NCI-H510A (cell line): ENCODE data around the gene CAMK2A.

Experiments
- DNase-seq: peaks from one replicate; lab custom pipeline; 2025; lab: John Stamatoyannopoulos, UW

CAMK2A gene

GRCh38 chr5:150316320-150316719 lies 26.7 kb upstream of the CAMK2A start:
- no peak for DNase-seq

- no peak for DNase-seq
Observed at GRCh38 chr5:150315245-150315644, 25.7 kb upstream of the CAMK2A start.

GRCh38 chr5:150313921-150314716 lies 24.5 kb upstream of the CAMK2A start:
- DNase-seq: no peak

GRCh38 chr5:150313501-150313900 lies 23.9 kb upstream of the CAMK2A start:
- no peak for DNase-seq

- no peak for DNase-seq
Observed at GRCh38 chr5:150312518-150312917, 22.9 kb upstream of the CAMK2A start.

GRCh38 chr5:150311015-150311692 lies 21.6 kb upstream of the CAMK2A start:
- no peak for DNase-seq

DNA sequence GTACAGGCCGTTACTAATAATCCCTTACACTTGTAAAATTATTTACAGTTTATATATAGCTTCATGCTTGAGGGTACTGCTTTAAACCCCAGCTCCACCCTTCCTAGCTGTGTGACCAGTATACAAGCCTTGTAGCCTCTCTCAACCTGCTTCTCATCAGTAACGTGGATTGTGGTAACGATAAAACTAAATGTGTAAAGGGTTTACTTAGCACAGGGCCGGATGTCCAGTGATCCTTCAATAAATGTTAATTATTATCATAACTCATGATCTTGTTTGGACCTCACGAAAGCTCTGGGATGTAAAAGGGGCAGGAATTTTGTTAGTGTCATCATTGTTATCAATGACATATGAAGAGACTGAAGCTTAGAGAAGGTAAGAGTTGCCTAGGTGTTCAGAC lies 20.7 kb upstream of the CAMK2A start:
- DNase-seq: no peak

- DNase-seq: no peak
Observed at GRCh38 chr5:150309886-150310239, 20.3 kb upstream of the CAMK2A start.

DNA sequence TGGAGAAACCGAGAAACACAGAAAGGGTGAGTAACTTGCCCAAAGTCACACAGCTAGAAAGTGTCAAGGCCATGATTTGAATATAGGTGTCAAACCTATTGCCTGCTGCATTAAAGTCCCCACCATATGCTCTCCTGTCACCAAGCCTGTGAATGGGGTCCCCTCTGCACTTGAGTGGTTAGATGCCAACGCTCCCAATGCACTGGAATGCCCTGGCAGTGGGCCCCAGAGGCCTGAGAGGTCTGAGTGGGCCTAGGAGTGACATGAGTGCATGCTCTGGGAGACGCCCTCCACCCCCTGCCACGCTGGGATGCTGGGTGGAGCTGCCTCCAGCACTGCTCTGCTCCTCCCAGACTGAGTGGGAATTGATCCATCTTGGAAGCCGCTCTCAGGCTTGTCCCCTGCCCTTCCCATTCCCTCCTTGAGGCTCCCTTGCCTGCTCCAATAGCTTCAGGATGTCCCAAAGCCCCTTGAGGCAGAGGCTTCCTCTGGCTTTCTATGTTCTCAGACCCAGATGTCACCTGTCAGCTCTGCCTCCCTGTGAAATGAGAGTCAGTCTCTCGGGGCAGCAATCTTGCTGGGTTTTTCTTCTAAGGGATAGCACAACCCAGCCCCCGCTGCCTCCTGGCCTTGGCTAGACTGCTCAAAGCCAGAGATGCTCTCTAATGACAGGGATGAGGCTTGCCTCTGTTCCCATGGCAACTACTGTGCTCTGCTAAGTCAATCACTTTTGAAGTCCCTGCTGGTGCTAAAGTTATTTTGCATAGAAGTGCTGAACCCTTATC lies 19.7 kb upstream of the CAMK2A start:
- no peak for DNase-seq

DNA sequence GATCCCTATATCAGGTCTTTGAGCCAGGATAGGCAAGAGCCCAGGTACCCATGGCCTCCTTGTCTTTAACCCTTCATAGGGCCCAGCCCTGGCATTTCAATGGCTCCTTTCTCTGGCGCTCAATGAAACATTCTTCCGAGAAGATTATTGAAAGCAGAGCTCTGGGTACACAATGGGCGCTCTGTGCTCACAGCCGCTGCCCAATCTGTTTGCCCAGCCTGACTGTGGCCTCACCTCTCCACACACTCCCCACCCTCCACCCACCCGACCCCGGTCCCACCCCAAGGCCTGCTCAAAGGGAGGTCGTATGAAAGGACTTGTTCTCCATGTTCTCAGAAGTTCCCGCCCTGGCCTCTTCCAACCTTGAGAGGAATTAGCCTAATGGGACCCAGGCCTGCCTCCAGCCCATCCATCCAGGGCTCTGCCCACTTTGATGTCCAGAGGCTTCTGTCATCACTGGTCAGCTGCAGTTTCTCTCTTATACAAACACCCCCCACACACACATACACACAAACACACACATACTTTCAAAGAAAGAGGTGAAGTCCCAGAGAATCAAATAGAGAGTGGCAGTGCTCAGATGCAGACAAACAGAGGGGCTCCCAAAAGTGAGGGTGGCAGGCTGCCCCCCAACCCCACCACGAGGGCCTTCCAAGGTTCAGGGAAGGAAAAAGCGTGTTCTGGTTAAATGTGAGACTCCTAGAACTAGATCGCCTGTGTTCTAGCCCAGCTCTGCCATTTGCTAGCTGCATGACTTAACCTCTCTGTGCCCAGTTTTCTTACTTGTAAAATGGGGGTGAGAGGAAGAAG lies 18.2 kb upstream of the CAMK2A start:
- no peak for DNase-seq

GRCh38 chr5:150306775-150307174 lies 17.2 kb upstream of the CAMK2A start:
- DNase-seq: no peak

DNA sequence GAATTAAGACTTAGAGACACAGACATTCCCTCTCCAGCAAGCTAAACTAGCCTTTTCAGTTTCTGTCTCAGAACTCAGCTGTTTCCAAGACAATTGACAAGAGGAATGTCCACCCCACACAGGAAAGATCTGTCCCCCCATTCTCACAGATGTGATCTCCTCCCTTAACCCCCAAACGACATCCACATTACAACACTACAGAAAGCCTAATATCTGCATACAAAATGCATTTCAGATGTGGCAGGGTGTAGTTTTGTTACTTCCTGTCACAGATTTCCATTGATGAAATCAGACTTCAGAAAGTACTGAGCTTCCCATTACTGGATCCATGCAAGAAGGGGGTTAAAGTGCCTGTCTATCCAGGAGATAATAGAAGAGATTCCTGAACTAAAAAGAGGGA lies 16.0 kb upstream of the CAMK2A start:
- no peak for DNase-seq

DNA sequence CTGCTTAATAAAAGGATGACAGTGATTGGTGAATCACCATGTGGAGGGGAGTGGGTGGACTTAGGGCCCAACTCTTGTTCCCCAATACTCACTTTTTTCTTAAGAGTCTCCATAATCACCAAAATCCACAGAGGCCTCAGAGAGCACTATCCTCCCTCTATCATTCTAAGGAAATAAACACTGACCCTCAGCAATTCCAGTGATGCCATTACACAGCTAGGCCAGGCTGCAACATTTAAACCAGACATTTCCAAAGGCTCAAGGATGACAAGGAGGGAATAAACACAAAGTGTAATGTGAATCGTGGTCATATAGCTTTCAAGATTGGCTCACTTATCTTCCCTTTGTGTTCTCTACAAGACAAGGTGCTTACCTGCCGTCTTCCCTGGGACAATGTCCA lies 15.5 kb upstream of the CAMK2A start:
- DNase-seq: no peak

GRCh38 chr5:150304481-150305081 lies 15.0 kb upstream of the CAMK2A start:
- no peak for DNase-seq

DNA sequence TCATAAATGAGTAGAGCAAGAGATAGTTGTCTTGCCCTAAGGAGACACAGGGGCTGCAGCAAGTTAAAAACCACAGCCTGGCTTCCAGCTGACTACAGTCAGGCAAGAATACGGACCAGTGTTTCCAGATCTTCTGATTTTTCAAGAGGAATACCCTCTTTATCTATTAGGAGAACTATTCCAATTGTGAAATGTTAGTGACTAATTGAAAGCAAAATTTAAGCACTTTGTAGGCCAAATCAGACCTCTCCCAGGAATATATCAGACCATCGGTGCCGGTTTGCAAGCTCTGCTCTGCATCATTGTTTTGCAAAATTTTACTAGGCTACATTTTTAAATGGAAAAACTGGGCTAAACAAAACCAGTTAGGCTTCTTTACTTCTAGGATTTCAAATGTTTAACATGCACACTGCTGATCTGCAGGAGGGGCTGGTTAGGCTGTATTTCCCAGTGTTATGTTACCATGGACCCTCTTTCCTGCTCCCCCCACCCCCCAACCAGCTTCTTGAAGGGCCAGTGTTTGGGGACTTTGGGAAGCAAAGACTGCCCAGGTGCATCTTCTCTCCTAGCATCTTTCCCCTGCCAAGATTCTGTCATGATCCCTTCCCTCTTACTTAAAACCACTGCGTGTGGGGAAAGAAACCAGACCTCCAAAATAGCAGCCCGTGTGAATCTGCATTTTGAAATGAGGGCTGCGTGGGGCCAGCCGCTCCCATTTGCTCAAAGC lies 14.2 kb upstream of the CAMK2A start:
- DNase-seq: no peak

DNA sequence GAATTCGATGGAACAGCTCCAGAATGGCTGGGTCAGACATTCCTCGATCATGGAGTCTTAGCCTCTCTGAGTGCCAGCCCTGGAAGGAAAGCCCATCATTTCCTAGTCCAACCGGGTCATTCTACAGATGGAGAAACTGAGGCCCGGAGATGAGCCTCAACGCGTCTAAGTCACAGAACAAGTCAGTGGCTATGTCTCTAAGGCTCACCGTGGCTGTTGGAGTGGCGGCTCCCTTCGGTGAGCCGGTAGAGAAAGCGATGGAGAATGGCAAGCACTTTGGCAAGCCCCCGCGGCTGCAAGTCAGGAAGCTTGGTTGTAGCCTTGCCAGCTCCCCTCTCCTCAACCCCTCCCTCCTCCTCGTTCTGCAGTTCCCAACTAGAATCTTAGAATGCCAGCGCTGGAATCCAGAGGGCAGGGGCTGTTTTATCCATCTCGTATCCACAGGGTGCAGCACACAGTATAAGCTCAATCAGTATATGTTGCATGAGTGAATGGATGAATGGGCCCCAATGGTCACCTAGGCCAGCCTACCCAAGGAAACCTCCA lies 13.6 kb upstream of the CAMK2A start:
- DNase-seq: no peak

- DNase-seq: no peak
Observed at GRCh38 chr5:150302301-150303069, 12.9 kb upstream of the CAMK2A start, which contains the start of gene ARSI. Gene ARSI, minus strand, starts transcription at chr5:150302905. Its CDS starts 532 bp downstream, at chr5:150302373.

GRCh38 chr5:150301901-150302300 lies 12.3 kb upstream of the CAMK2A start:
- no peak for DNase-seq

GRCh38 chr5:150301170-150301505 lies 11.6 kb upstream of the CAMK2A start:
- DNase-seq: no peak
